ENCODE measurements around the gene ABI2. TPM values are rescaled to one million over a fixed set of nuclear protein-coding genes. Genes with fewer than 3 reads are reported as not detected.
"Not testable (repeated sequence)": the region's sequence is repeated elsewhere in the genome, so short reads cannot be mapped to it uniquely, and the experiment has no call there.

ABI2 gene
- total RNA-seq, 2 donors from 2014 or later, result 35.6 to 38.6 TPM

- Mint-ChIP-seq H3K9me3 (no peaks in the 10 kb centered on the region), H3K4me3 (no peak overlapping the region), H3K4me1 (no peaks in the 10 kb centered on the region), H3K36me3 (ENCODE audit: low read depth) (peaks cover 22% of the 10 kb centered on the region), H3K27me3 (no peaks in the 10 kb centered on the region), H3K27ac (no peak overlapping the region)
- no peak for ATAC-seq (replicated peaks)
Measured at GRCh38 chr2:203427061-203427460, 98.9 kb downstream of the ABI2 start.

GRCh38 chr2:203429643-203430042 is 101.4 kb downstream of the ABI2 start:
- H3K4me3 Mint-ChIP-seq; H3K27ac Mint-ChIP-seq; H3K27me3 Mint-ChIP-seq; H3K4me1 Mint-ChIP-seq; ATAC-seq (replicated peaks); H3K9me3 Mint-ChIP-seq: not testable (repeated sequence)
- peaks cover 36% of the 10 kb centered on the region for H3K36me3 Mint-ChIP-seq (ENCODE audit: low read depth)

- no peak overlapping the region for H3K4me3 Mint-ChIP-seq
Measured at GRCh38 chr2:203431391-203432185, 103.4 kb downstream of the ABI2 start.

GRCh38 chr2:203432811-203433210 is 104.6 kb downstream of the ABI2 start:
- H3K4me3 Mint-ChIP-seq, result no peak overlapping the region
- no peaks in the 10 kb centered on the region for H3K27me3 Mint-ChIP-seq
- no peaks in the 10 kb centered on the region for H3K9me3 Mint-ChIP-seq
- no peak overlapping the region for H3K27ac Mint-ChIP-seq
- no peaks in the 10 kb centered on the region for H3K4me1 Mint-ChIP-seq
- no peak for ATAC-seq (replicated peaks)
- H3K36me3 Mint-ChIP-seq (ENCODE audit: low read depth), result peaks cover 41% of the 10 kb centered on the region

More at GRCh38 chr2:203431391-203432185, 103.4 kb downstream of the ABI2 start:
- no peak overlapping the region for H3K27ac Mint-ChIP-seq
- H3K9me3 Mint-ChIP-seq, result no peaks in the 10 kb centered on the region
- peaks cover 41% of the 10 kb centered on the region for H3K36me3 Mint-ChIP-seq (ENCODE audit: low read depth)
- no peaks in the 10 kb centered on the region for H3K4me1 Mint-ChIP-seq
- ATAC-seq (replicated peaks), result no peak
- no peaks in the 10 kb centered on the region for H3K27me3 Mint-ChIP-seq

GRCh38 chr2:203436496-203436895 is 108.3 kb downstream of the ABI2 start:
- Mint-ChIP-seq H3K4me3 (no peak overlapping the region), H3K27ac (no peak overlapping the region), H3K9me3 (no peaks in the 10 kb centered on the region), H3K4me1 (peaks cover 4% of the 10 kb centered on the region), H3K27me3 (no peaks in the 10 kb centered on the region), H3K36me3 (ENCODE audit: low read depth) (peaks cover 58% of the 10 kb centered on the region)
- ATAC-seq (replicated peaks), result no peak

GRCh38 chr2:203437511-203437910 is 109.3 kb downstream of the ABI2 start:
- H3K4me1 Mint-ChIP-seq, result peaks cover 4% of the 10 kb centered on the region
- peaks cover 65% of the 10 kb centered on the region for H3K36me3 Mint-ChIP-seq (ENCODE audit: low read depth)
- no peaks in the 10 kb centered on the region for H3K27me3 Mint-ChIP-seq
- ATAC-seq (replicated peaks), result no peak
- H3K9me3 Mint-ChIP-seq, result no peaks in the 10 kb centered on the region
- H3K4me3 Mint-ChIP-seq, result no peak overlapping the region
- H3K27ac Mint-ChIP-seq, result no peak overlapping the region

- Mint-ChIP-seq H3K9me3 (no peaks in the 10 kb centered on the region), H3K36me3 (ENCODE audit: low read depth) (peaks cover 70% of the 10 kb centered on the region), H3K4me1 (peaks cover 4% of the 10 kb centered on the region), H3K27ac (no peak overlapping the region), H3K27me3 (no peaks in the 10 kb centered on the region), H3K4me3 (no peak overlapping the region)
- no peak for ATAC-seq (replicated peaks)
Measured at GRCh38 chr2:203438528-203438927, 110.3 kb downstream of the ABI2 start.

GRCh38 chr2:203440671-203441070 is 112.5 kb downstream of the ABI2 start:
- Mint-ChIP-seq H3K4me1 (peaks cover 8% of the 10 kb centered on the region), H3K27ac (no peak overlapping the region), H3K4me3 (no peak overlapping the region), H3K27me3 (no peaks in the 10 kb centered on the region), H3K36me3 (ENCODE audit: low read depth) (peaks cover 84% of the 10 kb centered on the region), H3K9me3 (no peaks in the 10 kb centered on the region)
- no peak for ATAC-seq (replicated peaks)

GRCh38 chr2:203441463-203441862 is 113.3 kb downstream of the ABI2 start:
- no peak for ATAC-seq (replicated peaks)
- peaks cover 16% of the 10 kb centered on the region for H3K4me1 Mint-ChIP-seq
- H3K27ac Mint-ChIP-seq, result no peak overlapping the region
- H3K4me3 Mint-ChIP-seq, result no peak overlapping the region
- no peaks in the 10 kb centered on the region for H3K27me3 Mint-ChIP-seq
- H3K9me3 Mint-ChIP-seq, result no peaks in the 10 kb centered on the region
- peaks cover 90% of the 10 kb centered on the region for H3K36me3 Mint-ChIP-seq (ENCODE audit: low read depth)

- peaks cover 18% of the 10 kb centered on the region for H3K4me1 Mint-ChIP-seq
- peaks cover 90% of the 10 kb centered on the region for H3K36me3 Mint-ChIP-seq (ENCODE audit: low read depth)
- no peak for ATAC-seq (replicated peaks)
- no peaks in the 10 kb centered on the region for H3K27me3 Mint-ChIP-seq
- H3K4me3 Mint-ChIP-seq, result no peak overlapping the region
- H3K9me3 Mint-ChIP-seq, result no peaks in the 10 kb centered on the region
- H3K27ac Mint-ChIP-seq, result no peak overlapping the region
Measured at GRCh38 chr2:203442463-203442862, 114.3 kb downstream of the ABI2 start.

- no peak overlapping the region for H3K27ac Mint-ChIP-seq
- peaks cover 18% of the 10 kb centered on the region for H3K4me1 Mint-ChIP-seq
- no peak overlapping the region for H3K4me3 Mint-ChIP-seq
- ATAC-seq (replicated peaks), result no peak
- no peaks in the 10 kb centered on the region for H3K27me3 Mint-ChIP-seq
- H3K9me3 Mint-ChIP-seq, result no peaks in the 10 kb centered on the region
- peaks cover 92% of the 10 kb centered on the region for H3K36me3 Mint-ChIP-seq (ENCODE audit: low read depth)
Measured at GRCh38 chr2:203444738-203445137, 116.5 kb downstream of the ABI2 start.

- H3K4me3 Mint-ChIP-seq, result peak overlapping the region; percentile 0
- ATAC-seq (replicated peaks), result peak; percentile 93
- H3K36me3 Mint-ChIP-seq (ENCODE audit: low read depth), result peaks cover 96% of the 10 kb centered on the region
- H3K4me1 Mint-ChIP-seq, result peaks cover 18% of the 10 kb centered on the region
- H3K9me3 Mint-ChIP-seq, result no peaks in the 10 kb centered on the region
- peak overlapping the region; percentile 44 for H3K27ac Mint-ChIP-seq
- H3K27me3 Mint-ChIP-seq, result no peaks in the 10 kb centered on the region
Measured at GRCh38 chr2:203446071-203446481, 117.9 kb downstream of the ABI2 start.

- Mint-ChIP-seq H3K27ac (peak overlapping the region; percentile 44), H3K4me3 (no peak overlapping the region), H3K4me1 (peaks cover 15% of the 10 kb centered on the region), H3K36me3 (ENCODE audit: low read depth) (peaks cover 96% of the 10 kb centered on the region), H3K27me3 (no peaks in the 10 kb centered on the region), H3K9me3 (no peaks in the 10 kb centered on the region)
- ATAC-seq (replicated peaks), result no peak
Measured at GRCh38 chr2:203446780-203447179, 118.6 kb downstream of the ABI2 start.

GRCh38 chr2:203450561-203450960 is 122.4 kb downstream of the ABI2 start:
- no peak overlapping the region for H3K4me3 Mint-ChIP-seq
- H3K4me1 Mint-ChIP-seq, result peaks cover 10% of the 10 kb centered on the region
- no peak for ATAC-seq (replicated peaks)
- H3K27ac Mint-ChIP-seq, result no peak overlapping the region
- no peaks in the 10 kb centered on the region for H3K27me3 Mint-ChIP-seq
- H3K36me3 Mint-ChIP-seq (ENCODE audit: low read depth), result peaks cover 84% of the 10 kb centered on the region
- no peaks in the 10 kb centered on the region for H3K9me3 Mint-ChIP-seq

- no peaks in the 10 kb centered on the region for H3K9me3 Mint-ChIP-seq
- no peak overlapping the region for H3K4me3 Mint-ChIP-seq
- peaks cover 80% of the 10 kb centered on the region for H3K36me3 Mint-ChIP-seq (ENCODE audit: low read depth)
- no peak for ATAC-seq (replicated peaks)
- H3K27me3 Mint-ChIP-seq, result no peaks in the 10 kb centered on the region
- H3K4me1 Mint-ChIP-seq, result peaks cover 7% of the 10 kb centered on the region
- no peak overlapping the region for H3K27ac Mint-ChIP-seq
Measured at GRCh38 chr2:203451011-203451410, 122.8 kb downstream of the ABI2 start.

Measured in activated T-helper 17 cell treated with anti-CD3 and anti-CD28 coated beads, Interleukin-2, amount 50 U/mL, for 72 hours (primary cell).